Activated naive CD8-positive, alpha-beta T cell treated with anti-CD3 and anti-CD28 coated beads, Interleukin-2, amount 50 U/mL, for 24 hours (primary cell): ENCODE data around the gene GSTA5.
"Not testable (repeated sequence)": the region's sequence is repeated elsewhere in the genome, so short reads cannot be mapped to it uniquely, and the experiment has no call there.

Experiments
- ATAC-seq: fragments of 150-1000 bp; cut with Tn5 transposase; one replicate; pipeline ENCODE4 v1.10.0; 2021
- DNase-seq: peaks from one replicate; pipeline ENCODE4 v3.0.0; 2021
- H3K27ac Mint-ChIP-seq: one replicate; pipeline ENCODE4 v1.8.0; 2021; ENCODE audit warnings: mild to moderate bottlenecking, mixed read lengths
- H3K27me3 Mint-ChIP-seq: one replicate; pipeline ENCODE4 v1.8.0; 2021; ENCODE audit warnings: mixed read lengths
- H3K36me3 Mint-ChIP-seq: one replicate; pipeline ENCODE4 v1.8.0; 2021; ENCODE audit warnings: low read depth, mixed read lengths
- H3K4me1 Mint-ChIP-seq: one replicate; pipeline ENCODE4 v1.8.0; 2021; ENCODE audit warnings: mixed read lengths
- H3K4me3 Mint-ChIP-seq: one replicate; pipeline ENCODE4 v1.8.0; 2021; ENCODE audit warnings: mild to moderate bottlenecking, moderate library complexity, mixed read lengths
- H3K9me3 Mint-ChIP-seq: one replicate; pipeline ENCODE4 v1.8.0; 2021; ENCODE audit warnings: mixed read lengths

The GSTA5 gene

DNA sequence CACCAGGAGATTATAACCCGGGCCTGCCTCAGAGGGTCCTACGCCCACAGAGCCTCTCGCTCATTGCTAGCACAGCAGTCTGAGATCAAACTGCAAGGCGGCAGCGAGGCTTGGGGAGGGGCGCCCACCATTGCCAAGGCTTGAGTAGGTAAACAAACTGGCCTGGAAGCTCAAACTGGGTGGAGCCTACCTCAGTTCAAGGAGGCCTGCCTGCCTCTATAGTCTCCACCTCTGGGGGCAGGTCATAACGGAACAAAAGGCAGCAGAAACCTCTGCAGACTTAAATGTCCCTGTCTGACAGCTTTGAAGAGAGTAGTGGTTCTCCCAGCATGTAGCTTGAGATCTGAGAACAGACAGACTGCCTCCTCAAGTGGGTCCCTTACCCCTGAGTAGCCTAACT is 20.5 kb upstream of the GSTA5 start:
- H3K36me3 Mint-ChIP-seq, H3K4me1 Mint-ChIP-seq, ATAC-seq, H3K27ac Mint-ChIP-seq, H3K9me3 Mint-ChIP-seq, H3K4me3 Mint-ChIP-seq, DNase-seq: not testable (repeated sequence)
- peaks cover 34% of the 10 kb centered on the region for H3K27me3 Mint-ChIP-seq

DNA sequence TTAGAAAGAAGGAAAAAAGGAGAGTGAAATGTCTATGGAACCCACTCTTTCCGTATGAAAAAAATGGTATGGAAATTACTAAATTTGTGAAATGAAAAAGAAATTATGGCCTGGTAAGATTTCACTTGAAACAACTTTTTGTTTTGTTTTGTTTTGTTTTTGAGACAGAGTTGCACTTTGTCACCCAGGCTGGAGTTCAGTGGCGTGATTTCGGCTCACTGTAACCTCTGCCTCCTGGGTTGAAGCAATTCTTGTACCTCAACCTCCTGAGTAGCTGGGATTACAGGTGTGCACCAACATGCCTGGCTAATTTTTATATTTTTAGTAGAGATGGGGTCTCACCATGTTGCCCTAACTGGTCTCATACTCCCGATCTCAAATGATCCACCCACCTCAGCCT is 17.8 kb upstream of the GSTA5 start:
- Mint-ChIP-seq H3K9me3 (no peaks in the 10 kb centered on the region), H3K4me1 (no peaks in the 10 kb centered on the region), H3K27ac (no peak overlapping the region), H3K27me3 (peaks cover 45% of the 10 kb centered on the region), H3K36me3 (no peaks in the 10 kb centered on the region), H3K4me3 (no peak overlapping the region)
- no peak for ATAC-seq
- no peak for DNase-seq

DNA sequence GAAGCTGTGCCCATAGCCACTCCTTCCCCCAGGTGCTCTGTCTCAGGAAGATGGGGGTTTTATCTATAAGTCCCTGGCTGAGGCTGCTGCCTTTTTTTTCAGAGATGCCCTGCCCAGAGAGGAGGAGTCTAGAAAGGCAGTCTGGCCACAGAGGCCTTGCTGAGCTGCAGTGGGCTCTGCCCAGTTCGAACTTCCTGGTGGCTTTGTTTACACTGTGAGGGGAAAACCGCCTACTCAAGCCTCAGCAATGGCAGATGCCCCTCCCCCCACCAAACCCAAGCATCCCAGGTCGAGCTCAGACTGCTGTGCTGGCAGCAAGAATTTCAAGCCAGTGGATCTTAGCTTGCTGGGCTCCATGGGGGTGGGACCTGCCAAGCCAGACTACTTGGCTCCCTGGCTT is 15.5 kb upstream of the GSTA5 start:
- ATAC-seq, H3K27ac Mint-ChIP-seq, H3K4me3 Mint-ChIP-seq, H3K9me3 Mint-ChIP-seq, DNase-seq, H3K4me1 Mint-ChIP-seq, H3K36me3 Mint-ChIP-seq: not testable (repeated sequence)
- peaks cover 48% of the 10 kb centered on the region for H3K27me3 Mint-ChIP-seq

DNA sequence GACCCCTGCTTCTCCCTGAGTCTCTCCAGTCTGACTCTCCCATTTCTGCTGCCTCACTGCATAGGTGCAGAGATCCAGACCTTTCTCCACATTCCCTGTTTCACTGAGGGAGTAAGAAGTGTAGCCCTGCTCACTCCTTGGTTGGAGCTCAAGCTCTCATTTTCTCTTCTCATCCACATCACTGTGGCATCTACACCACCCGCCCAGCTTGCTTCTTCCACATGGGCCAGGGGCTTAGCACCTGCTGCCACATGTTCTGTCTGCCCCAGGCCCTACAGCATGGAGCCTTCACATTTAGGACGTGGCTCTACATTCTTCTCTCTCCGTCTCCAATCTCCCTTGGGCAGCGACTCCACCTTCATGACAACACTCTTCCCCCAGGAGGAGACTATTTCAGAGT is 8.5 kb upstream of the GSTA5 start:
- Mint-ChIP-seq H3K4me3 (no peak overlapping the region), H3K36me3 (no peaks in the 10 kb centered on the region), H3K27ac (no peak overlapping the region), H3K27me3 (peaks cover 17% of the 10 kb centered on the region), H3K9me3 (no peaks in the 10 kb centered on the region), H3K4me1 (no peaks in the 10 kb centered on the region)
- DNase-seq = no peak
- ATAC-seq = no peak

DNA sequence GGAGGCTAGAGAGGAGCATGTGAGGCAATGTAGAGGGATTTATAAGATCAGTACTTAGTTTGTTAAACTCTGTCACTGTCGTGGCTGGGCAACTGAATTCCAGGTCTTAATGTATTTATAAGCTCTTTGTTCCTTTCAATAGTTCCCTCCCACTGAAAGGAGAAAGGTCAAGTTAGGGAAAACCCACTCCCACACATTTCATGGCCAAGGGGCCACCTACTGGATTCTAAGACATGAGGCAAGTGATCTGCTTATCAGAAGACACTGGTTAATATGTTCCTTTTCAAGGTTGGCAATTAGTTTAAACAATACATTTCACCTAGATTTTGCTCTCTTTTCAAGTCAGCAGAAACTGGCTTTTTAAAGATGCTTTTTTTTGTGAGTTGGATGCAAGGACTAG is 5.4 kb upstream of the GSTA5 start:
- Mint-ChIP-seq H3K27me3 (peaks cover 3% of the 10 kb centered on the region), H3K9me3 (no peaks in the 10 kb centered on the region), H3K36me3 (no peaks in the 10 kb centered on the region), H3K4me3 (no peak overlapping the region), H3K4me1 (no peaks in the 10 kb centered on the region), H3K27ac (no peak overlapping the region)
- ATAC-seq = no peak
- DNase-seq = no peak

DNA sequence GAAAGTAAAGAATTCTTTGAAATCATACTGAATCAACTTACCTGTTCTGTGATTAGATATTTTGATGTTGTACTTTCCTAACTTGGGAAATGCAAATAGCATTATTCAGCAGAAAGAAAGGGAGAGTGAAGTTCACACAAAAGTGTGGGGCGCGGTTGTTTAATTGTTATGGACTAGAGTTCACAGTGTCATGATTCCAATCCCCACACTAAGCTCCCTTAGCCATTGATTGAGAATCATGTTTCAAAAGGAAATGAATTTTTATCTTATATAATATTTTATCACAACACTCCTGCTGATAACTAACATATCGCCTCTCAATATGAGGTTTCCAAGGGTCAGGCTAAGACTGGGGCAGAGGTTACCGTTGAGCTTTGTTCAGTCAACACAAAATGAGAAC is 3.0 kb upstream of the GSTA5 start:
- DNase-seq (no peak), ATAC-seq (no peak)
- Mint-ChIP-seq H3K27ac (no peak overlapping the region), H3K4me3 (no peak overlapping the region), H3K9me3 (no peaks in the 10 kb centered on the region), H3K36me3 (no peaks in the 10 kb centered on the region), H3K4me1 (peaks cover 3% of the 10 kb centered on the region), H3K27me3 (peaks cover 6% of the 10 kb centered on the region)

DNA sequence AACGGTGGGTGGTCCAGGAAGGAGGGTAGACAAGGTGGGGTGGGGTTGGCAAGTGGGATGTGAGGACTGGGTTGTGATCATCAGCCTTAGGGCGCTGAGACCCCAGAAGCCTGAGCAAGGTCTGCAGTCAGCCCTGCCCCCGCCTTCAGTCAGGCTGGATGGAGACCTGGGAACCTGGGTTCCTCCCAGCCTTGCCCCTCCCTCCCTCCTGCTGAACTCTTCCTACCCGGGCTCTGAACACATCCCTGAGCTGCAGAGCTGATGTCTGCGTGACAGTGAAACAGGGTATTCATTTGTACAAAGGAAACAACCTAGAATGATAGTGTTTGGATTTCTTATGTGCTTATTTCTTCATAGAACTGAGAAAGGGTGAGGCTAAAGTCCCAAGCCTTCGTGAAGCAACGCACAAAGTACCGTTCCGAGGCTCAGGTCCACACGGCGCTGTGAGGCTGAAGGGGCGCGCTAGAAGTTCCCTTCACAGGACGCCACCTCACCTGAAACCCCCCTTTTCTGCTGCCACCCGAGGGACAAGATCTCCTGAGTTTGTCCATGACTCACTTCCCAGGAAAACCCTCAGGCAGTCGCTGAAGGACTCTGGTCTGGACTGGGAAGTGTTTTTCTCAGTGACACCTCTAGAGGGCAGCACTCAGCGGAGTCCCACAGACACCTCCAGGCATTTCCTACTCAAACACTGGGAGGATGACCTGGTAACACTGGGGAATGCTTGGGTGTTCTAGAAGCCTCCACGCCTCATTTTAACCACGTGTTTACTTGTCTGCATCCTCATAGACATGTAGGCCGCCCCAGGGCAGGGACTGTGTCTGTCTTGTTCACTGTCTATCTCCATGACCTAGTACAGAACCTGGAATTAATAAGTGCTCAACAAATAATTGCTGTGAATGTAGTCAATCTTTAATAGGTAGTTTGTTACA is 1.2 kb downstream of the GSTA5 start:
- Mint-ChIP-seq H3K4me3 (no peak overlapping the region), H3K36me3 (no peaks in the 10 kb centered on the region), H3K27me3 (peaks cover 26% of the 10 kb centered on the region), H3K4me1 (peaks cover 3% of the 10 kb centered on the region), H3K27ac (no peak overlapping the region), H3K9me3 (no peaks in the 10 kb centered on the region)
- peak; percentile 52 for DNase-seq
- ATAC-seq = peak; percentile 65

DNA sequence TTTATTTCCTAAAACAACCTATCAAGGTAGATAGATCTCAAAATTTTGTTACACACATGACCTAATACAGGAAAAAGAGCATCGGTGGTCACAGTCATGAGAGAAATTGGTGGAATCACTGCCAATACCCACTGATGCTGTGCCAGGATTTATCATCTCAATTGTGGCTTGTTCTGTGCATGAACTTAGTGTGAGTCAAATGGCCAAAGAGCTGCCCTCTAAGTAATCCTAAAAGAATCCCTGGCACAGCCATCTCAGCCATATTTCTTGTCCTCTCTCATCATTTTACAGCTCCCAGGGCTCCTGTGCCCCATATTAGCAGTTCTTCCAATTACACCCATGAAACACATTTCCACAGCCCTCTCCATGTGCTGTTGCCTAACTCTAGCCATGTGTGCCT is 6.1 kb downstream of the GSTA5 start:
- Mint-ChIP-seq H3K27ac (no peak overlapping the region), H3K36me3 (no peaks in the 10 kb centered on the region), H3K9me3 (no peaks in the 10 kb centered on the region), H3K4me3 (no peak overlapping the region), H3K27me3 (peaks cover 25% of the 10 kb centered on the region), H3K4me1 (peaks cover under 1% of the 10 kb centered on the region)
- DNase-seq (no peak), ATAC-seq (no peak)

DNA sequence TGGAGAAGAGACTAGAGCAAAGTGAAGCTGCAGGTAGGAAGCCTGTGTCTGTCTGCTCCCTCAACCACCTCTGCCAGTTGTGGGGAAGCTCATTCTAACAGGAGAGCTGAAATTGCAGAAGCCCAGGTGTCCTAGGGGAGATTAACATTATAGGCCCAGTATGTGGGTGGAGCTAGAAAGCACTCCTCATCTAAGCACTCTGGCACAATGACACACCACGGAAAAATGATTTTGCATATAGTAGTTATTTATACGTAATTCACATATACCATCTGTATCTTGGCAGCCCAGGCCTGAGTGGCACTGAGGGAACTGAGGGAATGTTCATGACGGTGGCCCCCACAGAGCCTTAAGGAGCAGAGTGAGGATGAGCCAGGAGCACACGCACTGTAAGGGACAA is 9.7 kb downstream of the GSTA5 start:
- not testable (repeated sequence) for H3K36me3 Mint-ChIP-seq, H3K4me1 Mint-ChIP-seq, H3K4me3 Mint-ChIP-seq, H3K9me3 Mint-ChIP-seq, H3K27ac Mint-ChIP-seq, DNase-seq, ATAC-seq
- H3K27me3 Mint-ChIP-seq = peaks cover 18% of the 10 kb centered on the region

DNA sequence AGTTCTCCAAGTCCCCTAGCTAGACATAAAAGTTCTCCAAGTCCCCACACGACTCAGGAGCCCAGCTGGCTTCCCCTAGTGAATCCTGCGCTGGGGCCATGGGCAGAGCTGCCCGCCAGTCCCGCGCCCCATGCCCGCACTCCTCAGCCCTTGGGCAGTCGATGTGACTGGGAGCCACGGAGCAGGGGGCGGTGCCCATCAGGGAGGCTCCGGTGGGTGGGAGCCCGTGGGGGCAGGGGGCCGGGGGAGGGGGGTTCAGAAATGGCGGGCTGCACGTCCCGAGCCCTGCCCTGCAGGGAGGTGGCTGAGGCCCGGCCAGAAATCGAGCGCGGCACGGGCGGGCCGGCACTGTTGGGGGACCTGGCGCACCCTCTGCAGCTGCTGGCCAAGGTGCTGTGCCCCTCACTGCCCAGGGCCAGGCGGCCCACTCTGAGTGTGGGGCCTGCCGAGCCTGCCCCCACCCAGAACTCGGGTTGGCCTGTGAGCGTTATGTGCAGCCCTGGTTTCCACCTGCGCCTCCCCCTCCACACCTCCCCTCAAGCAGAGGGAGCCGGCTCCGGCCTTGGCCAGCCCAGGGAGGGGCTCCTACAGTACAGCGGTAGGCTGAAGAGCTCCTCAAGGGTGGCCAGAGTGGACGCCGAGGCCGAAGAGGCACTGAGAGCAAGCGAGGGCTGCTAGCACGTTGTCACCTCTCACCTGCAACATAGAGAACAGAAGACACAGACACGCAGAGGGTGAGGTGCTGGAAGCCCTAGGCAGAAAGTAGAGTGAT is 11.4 kb downstream of the GSTA5 start:
- DNase-seq (no peak), ATAC-seq (no peak)
- no peak overlapping the region for H3K4me3 Mint-ChIP-seq
- no peaks in the 10 kb centered on the region for H3K9me3 Mint-ChIP-seq
- H3K27ac Mint-ChIP-seq = no peak overlapping the region
- H3K36me3 Mint-ChIP-seq = no peaks in the 10 kb centered on the region
- peaks cover 8% of the 10 kb centered on the region for H3K27me3 Mint-ChIP-seq
- no peaks in the 10 kb centered on the region for H3K4me1 Mint-ChIP-seq

DNA sequence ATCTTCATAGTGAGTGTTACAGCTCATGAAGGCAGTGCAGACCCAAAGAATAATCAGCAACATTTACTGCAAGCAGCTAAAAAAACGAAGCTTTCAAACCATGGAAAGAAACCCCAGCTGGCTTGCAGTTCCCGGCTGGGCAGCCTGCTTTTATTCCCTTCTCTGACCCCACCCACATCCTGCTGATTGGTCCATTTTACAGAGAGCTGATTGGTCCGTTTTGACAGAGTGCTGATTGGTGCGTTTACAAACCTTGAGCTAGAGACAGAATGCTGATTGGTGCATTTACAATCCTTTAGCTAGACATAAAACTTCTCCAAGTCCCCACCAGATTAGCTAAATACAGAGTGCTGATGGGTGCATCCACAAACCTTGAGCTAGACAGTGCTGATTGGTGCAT is 12.0 kb downstream of the GSTA5 start:
- H3K4me3 Mint-ChIP-seq, DNase-seq, ATAC-seq, H3K36me3 Mint-ChIP-seq, H3K9me3 Mint-ChIP-seq, H3K27ac Mint-ChIP-seq, H3K27me3 Mint-ChIP-seq, H3K4me1 Mint-ChIP-seq: not testable (repeated sequence)

DNA sequence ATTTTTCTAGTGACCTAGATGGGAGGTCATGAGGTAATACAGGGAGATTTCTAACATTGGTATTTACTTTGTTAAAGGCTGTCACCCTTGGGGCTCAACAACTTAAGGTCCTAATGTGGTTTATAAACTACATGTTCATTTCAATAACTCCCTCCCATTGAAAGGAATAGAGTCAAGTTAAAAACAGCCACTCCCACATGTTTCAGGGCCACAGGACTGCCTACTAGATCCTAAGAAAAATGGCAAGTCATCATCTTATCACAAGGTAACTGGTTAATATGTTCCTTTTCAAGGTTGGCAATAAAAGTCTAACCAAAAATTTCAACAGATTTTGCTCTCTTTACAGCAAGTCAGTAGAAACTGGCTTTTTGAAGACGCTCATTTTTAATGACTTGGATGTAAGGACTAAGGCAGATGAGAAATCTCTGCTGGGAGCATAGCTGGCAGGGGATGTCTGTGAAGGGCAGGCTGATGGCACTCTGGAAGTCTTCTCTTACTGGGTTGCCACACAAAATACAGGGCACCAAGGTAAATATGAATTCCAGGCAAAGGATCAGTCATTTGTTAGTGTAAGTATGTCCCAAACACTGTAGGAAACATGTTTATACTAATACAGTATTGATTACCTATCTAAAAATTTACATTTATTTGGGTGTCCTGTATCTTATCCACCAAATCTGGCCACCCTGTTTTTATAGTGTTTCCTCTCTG is 13.4 kb downstream of the GSTA5 start:
- not testable (repeated sequence) for H3K9me3 Mint-ChIP-seq, H3K4me1 Mint-ChIP-seq, H3K27ac Mint-ChIP-seq, H3K27me3 Mint-ChIP-seq, DNase-seq, H3K36me3 Mint-ChIP-seq, H3K4me3 Mint-ChIP-seq, ATAC-seq

DNA sequence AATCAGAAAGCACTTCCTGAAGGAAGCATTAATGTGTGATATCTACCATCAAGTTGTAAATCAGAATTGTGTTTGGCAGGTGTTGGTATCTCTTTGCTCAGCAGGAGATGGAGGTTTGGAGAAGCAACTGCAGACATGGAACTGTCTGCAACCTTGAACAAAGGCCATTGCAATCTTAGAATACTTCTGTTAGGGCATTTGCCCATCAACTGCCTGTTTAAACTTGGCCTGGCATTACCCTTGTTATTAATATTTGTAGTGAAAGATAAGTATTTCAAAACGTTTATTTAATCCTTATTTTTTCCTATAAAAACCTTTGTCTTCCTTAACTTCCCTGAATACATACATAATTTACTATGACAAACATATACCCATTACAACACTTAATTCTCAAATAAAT is 14.1 kb downstream of the GSTA5 start:
- Mint-ChIP-seq H3K27ac (no peak overlapping the region), H3K4me1 (no peaks in the 10 kb centered on the region), H3K27me3 (peaks cover 10% of the 10 kb centered on the region), H3K36me3 (peaks cover 3% of the 10 kb centered on the region), H3K4me3 (no peak overlapping the region), H3K9me3 (peaks cover 6% of the 10 kb centered on the region)
- no peak for DNase-seq
- no peak for ATAC-seq

DNA sequence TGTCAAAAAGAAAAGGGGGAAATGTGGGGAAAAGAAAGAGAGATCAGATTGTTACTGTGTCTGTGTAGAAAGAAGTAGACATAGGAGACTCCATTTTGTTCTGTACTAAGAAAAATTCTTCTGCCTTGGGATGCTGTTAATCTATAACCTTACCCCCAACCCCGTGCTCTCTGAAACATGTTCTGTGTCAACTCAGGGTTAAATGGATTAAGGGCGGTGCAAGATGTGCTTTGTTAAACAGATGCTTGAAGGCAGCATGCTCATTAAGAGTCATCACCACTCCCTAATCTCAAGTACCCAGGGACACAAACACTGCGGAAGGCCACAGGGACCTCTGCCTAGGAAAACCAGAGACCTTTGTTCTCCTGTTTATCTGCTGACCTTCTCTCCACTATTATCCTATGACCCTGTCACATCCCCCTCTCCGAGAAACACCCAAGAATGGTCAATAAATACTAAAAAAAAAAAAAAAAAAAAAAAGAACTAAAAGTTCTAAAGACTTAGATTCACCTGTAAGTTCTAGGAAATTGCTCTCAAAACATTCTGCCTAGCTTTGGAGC is 14.6 kb downstream of the GSTA5 start:
- ATAC-seq, H3K4me3 Mint-ChIP-seq, DNase-seq, H3K27ac Mint-ChIP-seq, H3K27me3 Mint-ChIP-seq, H3K9me3 Mint-ChIP-seq, H3K36me3 Mint-ChIP-seq, H3K4me1 Mint-ChIP-seq: not testable (repeated sequence)
